AG04450 (cell line): Measurements from ENCODE around the gene ITPR1. TPM values are rescaled to one million over a fixed set of nuclear protein-coding genes. Genes with fewer than 3 reads are reported as not detected.

ENCODE experiments used
- CTCF ChIA-PET: fragments of 300-600, 350-600 bp; formaldehyde crosslinking; extraction: SDS; loops from one replicate; lab custom pipeline; 2022; ENCODE audit warnings: antibody characterized with exemption, inconsistent platforms; lab: Charles Lee
- POLR2A ChIA-PET: fragments of 350-600 bp; formaldehyde crosslinking; extraction: SDS; loops from one replicate; lab custom pipeline; 2021; ENCODE audit warnings: antibody characterized with exemption, inconsistent platforms; lab: Yijun Ruan, JAX
- DNase-seq: peaks from one replicate; pipeline ENCODE4 v3.0.0-alpha.2; 2011; ENCODE audit warnings: low read depth, low spot score
- H3K27ac ChIP-seq: one replicate; pipeline ENCODE4 v1.5.1; 2012; ENCODE audit warnings: low read depth, low read length, control low read depth
- H3K27me3 ChIP-seq: one replicate; pipeline ENCODE4 v1.6.0; 2012; ENCODE audit warnings: low read length; ENCODE audit not compliant: control insufficient read depth, insufficient read depth
- H3K4me3 ChIP-seq: 2 replicates; pipeline ENCODE4 v1.5.1; 2011; ENCODE audit warnings: mild to moderate bottlenecking, low read depth, low read length, control low read depth
- H3K9me3 ChIP-seq: 2 replicates; pipeline ENCODE4 v1.5.1; 2012; ENCODE audit warnings: low read length; ENCODE audit not compliant: control insufficient read depth, insufficient read depth
- polyA plus RNA-seq: library from polyadenylated mRNA; depleted of rRNA; stranded (reverse); fragments of >200 nt; gene quantifications from 2 replicates; pipeline ENCODE4 v1.2.3, GENCODE V29; 2011
- TF ChIP-seq, protein P1 (sequence below): IDR thresholded peaks from 2 replicates; pipeline ENCODE4 v1.5.1; 2011; ENCODE audit warnings: low read depth, low read length, control low read depth, inconsistent platforms

The ITPR1 gene
- polyA plus RNA-seq, 1 experiment, result 7.4 TPM

GRCh38 chr3:4511491-4512262 is 18.5 kb downstream of the ITPR1 start:
- no peak for DNase-seq
- ChIA-PET POLR2A (no interaction called here), CTCF (no interaction called here)
- no peak overlapping the region for H3K27ac ChIP-seq
- no peak overlapping the region for H3K4me3 ChIP-seq
- H3K27me3 ChIP-seq, result no peaks in the 10 kb centered on the region
- TF ChIP-seq, protein P1, sequence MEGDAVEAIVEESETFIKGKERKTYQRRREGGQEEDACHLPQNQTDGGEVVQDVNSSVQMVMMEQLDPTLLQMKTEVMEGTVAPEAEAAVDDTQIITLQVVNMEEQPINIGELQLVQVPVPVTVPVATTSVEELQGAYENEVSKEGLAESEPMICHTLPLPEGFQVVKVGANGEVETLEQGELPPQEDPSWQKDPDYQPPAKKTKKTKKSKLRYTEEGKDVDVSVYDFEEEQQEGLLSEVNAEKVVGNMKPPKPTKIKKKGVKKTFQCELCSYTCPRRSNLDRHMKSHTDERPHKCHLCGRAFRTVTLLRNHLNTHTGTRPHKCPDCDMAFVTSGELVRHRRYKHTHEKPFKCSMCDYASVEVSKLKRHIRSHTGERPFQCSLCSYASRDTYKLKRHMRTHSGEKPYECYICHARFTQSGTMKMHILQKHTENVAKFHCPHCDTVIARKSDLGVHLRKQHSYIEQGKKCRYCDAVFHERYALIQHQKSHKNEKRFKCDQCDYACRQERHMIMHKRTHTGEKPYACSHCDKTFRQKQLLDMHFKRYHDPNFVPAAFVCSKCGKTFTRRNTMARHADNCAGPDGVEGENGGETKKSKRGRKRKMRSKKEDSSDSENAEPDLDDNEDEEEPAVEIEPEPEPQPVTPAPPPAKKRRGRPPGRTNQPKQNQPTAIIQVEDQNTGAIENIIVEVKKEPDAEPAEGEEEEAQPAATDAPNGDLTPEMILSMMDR, result no peak
- H3K9me3 ChIP-seq, result no peaks in the 10 kb centered on the region

- ChIA-PET CTCF (interaction anchor here (0.6 kb wide), 1 partner anchor 162 kb away, joined by 6 read pairs; no protein-coding TSS in a partner anchor), POLR2A (no interaction called here)
- DNase-seq, result no peak
- H3K27ac ChIP-seq, result no peak overlapping the region
- H3K9me3 ChIP-seq, result no peaks in the 10 kb centered on the region
- TF ChIP-seq, protein P1, result no peak
- no peak overlapping the region for H3K4me3 ChIP-seq
- no peaks in the 10 kb centered on the region for H3K27me3 ChIP-seq
These were observed 19.9 kb downstream of the ITPR1 start for GRCh38 chr3:4512895-4513616.

GRCh38 chr3:4514321-4514720 is 21.2 kb downstream of the ITPR1 start:
- POLR2A ChIA-PET, result interaction anchor here (1.4 kb wide), 1 partner anchor 21 kb away, joined by 6 read pairs; the partner anchor contains the start of gene ITPR1

GRCh38 chr3:4514916-4515315 is 21.8 kb downstream of the ITPR1 start:
- no peak for DNase-seq
- ChIA-PET CTCF (no interaction called here), POLR2A (interaction anchor here (1.4 kb wide), 1 partner anchor 22 kb away, joined by 6 read pairs; the partner anchor contains the start of gene ITPR1)
- Histone ChIP-seq H3K9me3 (no peaks in the 10 kb centered on the region), H3K4me3 (no peak overlapping the region), H3K27me3 (no peaks in the 10 kb centered on the region), H3K27ac (no peak overlapping the region)
- TF ChIP-seq, protein P1, result no peak

More at GRCh38 chr3:4514321-4514720, 21.2 kb downstream of the ITPR1 start:
- no peak for DNase-seq
- no peak overlapping the region for H3K4me3 ChIP-seq
- H3K9me3 ChIP-seq, result no peaks in the 10 kb centered on the region
- no peak overlapping the region for H3K27ac ChIP-seq
- H3K27me3 ChIP-seq, result no peaks in the 10 kb centered on the region
- CTCF ChIA-PET, result no interaction called here
- TF ChIP-seq, protein P1, result no peak
